Muscle layer of colon (tissue), 2 donors: Measurements from ENCODE around the gene CHRNE.

Source experiments
- H3K27ac ChIP-seq: one replicate; pipeline ENCODE4 v1.7.0; 2013; ENCODE audit warnings: low read depth, mild to moderate bottlenecking, low read length, moderate library complexity
- H3K27me3 ChIP-seq, 2 donors: one replicate each; pipeline ENCODE4 v1.7.0; 2013; ENCODE audit warnings: low read length in 2 of 2, mild to moderate bottlenecking in 2 of 2; ENCODE audit not compliant: insufficient read depth in 2 of 2, control insufficient read depth in 1 of 2
- H3K36me3 ChIP-seq: one replicate; pipeline ENCODE4 v1.7.0; 2013; ENCODE audit warnings: mild to moderate bottlenecking, low read length; ENCODE audit not compliant: insufficient read depth
- H3K4me1 ChIP-seq: one replicate; pipeline ENCODE4 v1.7.0; 2013; ENCODE audit warnings: mild to moderate bottlenecking, low read length; ENCODE audit not compliant: insufficient read depth
- H3K4me3 ChIP-seq, 2 donors: one replicate each; pipeline ENCODE4 v1.7.0; 2013; ENCODE audit warnings: low read length in 2 of 2, low read depth in 1 of 2, mild to moderate bottlenecking in 1 of 2, moderate library complexity in 1 of 2
- H3K9ac ChIP-seq: one replicate; pipeline ENCODE4 v1.7.0; 2013; ENCODE audit warnings: low read length
- H3K9me3 ChIP-seq: one replicate; pipeline ENCODE4 v1.7.0; 2013; ENCODE audit warnings: mild to moderate bottlenecking, low read length
- donor health status: abdominal sarcoma.
- donor health status: Adenocarcinoma of cecum.

The CHRNE gene

GRCh38 chr17:4903051-4903818 lies at the start of gene CHRNE:
TSS of gene CHRNE (minus strand) at chr17:4903098. CDS start at chr17:4903063, 35 bp downstream.
- Histone ChIP-seq H3K4me1 (peaks cover 11% of the 10 kb centered on the region), H3K9ac (no peak within 1 kb of the TSS), H3K9me3 (no peaks in the 10 kb centered on the region), H3K36me3 (no peaks in the 10 kb centered on the region), H3K27ac (no peak within 1 kb of the TSS), H3K4me3 (no peak within 1 kb of the TSS), H3K27me3 (peaks cover 11 to 35% of the 10 kb centered on the region in 2 donors)

- peaks cover 4% of the 10 kb centered on the region for H3K36me3 ChIP-seq
- H3K27me3 ChIP-seq: no peaks in the 10 kb centered on the region
- no peak overlapping the region for H3K4me3 ChIP-seq
- peaks cover 17% of the 10 kb centered on the region for H3K4me1 ChIP-seq
- no peaks in the 10 kb centered on the region for H3K9me3 ChIP-seq
- no peak overlapping the region for H3K9ac ChIP-seq
- H3K27ac ChIP-seq: peak overlapping the region; percentile 72
These were observed 48.6 kb upstream of the CHRNE start for GRCh38 chr17:4951486-4951885.

GRCh38 chr17:4950746-4951204 lies 47.9 kb upstream of the CHRNE start, which contains the start of gene ENO3:
TSS of gene ENO3 (plus strand) at chr17:4951119. CDS start at chr17:4951830, 711 bp downstream.
- Histone ChIP-seq H3K4me3 (peak within 1 kb of the TSS; percentile 23 to 57), H3K36me3 (peaks cover 10% of the 10 kb centered on the region), H3K9ac (peak within 1 kb of the TSS; percentile 21), H3K27ac (peak within 1 kb of the TSS; percentile 72), H3K9me3 (no peaks in the 10 kb centered on the region), H3K27me3 (no peaks in the 10 kb centered on the region), H3K4me1 (peaks cover 24% of the 10 kb centered on the region)

DNA sequence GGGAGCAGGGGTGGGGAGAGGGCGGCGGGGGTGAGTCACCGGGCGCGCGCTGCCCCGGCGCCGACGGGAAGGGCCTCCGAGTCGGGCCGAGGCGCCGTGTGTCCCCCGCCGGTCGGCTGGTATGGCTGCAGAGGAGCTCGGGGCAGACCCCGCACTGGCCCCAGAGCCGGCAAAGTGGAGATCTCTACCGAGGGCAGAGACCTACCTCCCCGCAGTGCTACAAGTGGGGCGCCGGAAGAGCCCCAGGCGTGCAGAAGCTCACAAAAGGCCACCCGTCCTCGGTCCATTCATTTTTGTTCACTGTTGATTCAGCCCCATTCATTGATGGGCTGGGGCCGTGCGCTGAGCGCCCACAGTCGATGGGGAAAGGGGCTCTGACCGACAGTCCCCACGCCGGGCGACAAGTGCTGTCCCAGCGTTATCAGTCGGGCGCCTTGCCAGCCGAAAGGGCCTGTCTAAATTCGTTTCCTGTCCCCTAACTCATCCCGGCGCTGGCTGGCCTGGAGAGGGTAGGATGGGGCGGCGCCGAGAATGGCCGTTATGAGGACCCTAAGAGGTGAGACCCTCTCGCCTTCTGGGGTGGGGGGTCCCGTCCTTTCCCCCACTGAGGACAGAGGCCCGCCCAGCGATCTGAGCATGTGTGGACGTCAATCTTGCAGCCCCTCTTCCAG lies 47.3 kb upstream of the CHRNE start:
- H3K4me3 ChIP-seq: peak overlapping the region; percentile 23 to 57
- H3K27me3 ChIP-seq: no peaks in the 10 kb centered on the region
- peaks cover 16% of the 10 kb centered on the region for H3K36me3 ChIP-seq
- H3K27ac ChIP-seq: peak overlapping the region; percentile 72
- no peaks in the 10 kb centered on the region for H3K9me3 ChIP-seq
- H3K9ac ChIP-seq: peak overlapping the region; percentile 21
- H3K4me1 ChIP-seq: peaks cover 29% of the 10 kb centered on the region

DNA sequence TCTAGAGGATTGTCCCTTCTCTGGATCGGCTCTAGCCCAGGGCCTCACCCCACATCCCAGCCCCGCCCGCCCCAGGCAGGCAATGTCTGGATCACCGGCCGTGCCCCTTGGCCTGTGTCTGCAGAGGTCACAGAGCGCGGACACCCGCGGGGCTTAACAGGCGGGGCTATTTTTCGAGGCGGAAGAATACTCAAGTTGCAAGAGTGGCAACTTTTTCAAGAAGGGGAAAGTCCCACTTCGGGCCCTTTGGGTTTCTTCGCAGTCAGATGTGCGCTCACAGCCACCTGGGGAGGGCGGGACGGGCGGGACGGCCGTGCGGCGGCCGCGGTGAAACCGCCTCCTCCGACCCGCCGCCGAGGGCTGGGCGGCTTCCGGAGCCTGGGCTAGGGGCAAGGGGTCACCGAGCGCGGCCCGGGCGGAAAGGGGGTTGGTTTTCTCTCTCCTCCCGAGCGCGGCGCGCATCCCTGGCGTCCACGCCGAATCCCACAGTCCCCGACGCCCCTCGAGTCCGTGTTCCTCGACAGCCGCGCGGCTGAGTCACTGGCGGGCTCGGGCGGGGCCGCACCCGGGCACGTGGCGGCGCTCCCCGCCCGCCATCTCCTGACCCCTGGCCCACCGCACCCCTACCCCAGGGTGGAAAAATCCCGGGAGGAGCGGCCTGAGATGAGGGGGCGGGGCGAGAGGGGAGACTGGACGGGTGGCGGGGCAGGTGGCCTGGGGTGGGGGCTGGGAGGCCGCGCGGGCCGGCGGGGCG lies 46.6 kb upstream of the CHRNE start:
- H3K4me3 ChIP-seq: peak overlapping the region; percentile 72 to 95
- H3K36me3 ChIP-seq: peaks cover 23% of the 10 kb centered on the region
- H3K4me1 ChIP-seq: peaks cover 37% of the 10 kb centered on the region
- H3K9me3 ChIP-seq: no peaks in the 10 kb centered on the region
- H3K9ac ChIP-seq: peak overlapping the region; percentile 53
- peak overlapping the region; percentile 98 for H3K27ac ChIP-seq
- H3K27me3 ChIP-seq: no peaks in the 10 kb centered on the region

- no peaks in the 10 kb centered on the region for H3K9me3 ChIP-seq
- H3K27me3 ChIP-seq: no peaks in the 10 kb centered on the region
- H3K4me1 ChIP-seq: peaks cover 42% of the 10 kb centered on the region
- peak overlapping the region; percentile 72 to 95 for H3K4me3 ChIP-seq
- peak overlapping the region; percentile 53 for H3K9ac ChIP-seq
- H3K36me3 ChIP-seq: peaks cover 29% of the 10 kb centered on the region
- H3K27ac ChIP-seq: peak overlapping the region; percentile 98
These were observed 46.0 kb upstream of the CHRNE start for GRCh38 chr17:4948931-4949320.

- H3K9me3 ChIP-seq: no peaks in the 10 kb centered on the region
- no peaks in the 10 kb centered on the region for H3K27me3 ChIP-seq
- peaks cover 35% of the 10 kb centered on the region for H3K36me3 ChIP-seq
- peak within 1 kb of the TSS; percentile 86 for H3K9ac ChIP-seq
- peak within 1 kb of the TSS; percentile 100 for H3K27ac ChIP-seq
- peaks cover 48% of the 10 kb centered on the region for H3K4me1 ChIP-seq
- peak within 1 kb of the TSS; percentile 72 to 95 for H3K4me3 ChIP-seq
These were observed 45.5 kb upstream of the CHRNE start, which contains the start of gene PFN1 for GRCh38 chr17:4948166-4948930. TSS of gene PFN1 (minus strand) at chr17:4948530. CDS start at chr17:4948394, 136 bp downstream.

GRCh38 chr17:4947411-4948165 lies 44.7 kb upstream of the CHRNE start:
- Histone ChIP-seq H3K9me3 (no peaks in the 10 kb centered on the region), H3K27me3 (no peaks in the 10 kb centered on the region), H3K36me3 (peaks cover 42% of the 10 kb centered on the region), H3K9ac (peak overlapping the region; percentile 86), H3K4me1 (peaks cover 52% of the 10 kb centered on the region), H3K27ac (peak overlapping the region; percentile 100), H3K4me3 (peak overlapping the region; percentile 72 to 95)

GRCh38 chr17:4947010-4947410 lies 44.1 kb upstream of the CHRNE start:
- Histone ChIP-seq H3K4me3 (peak overlapping the region; percentile 37 to 72), H3K4me1 (peaks cover 57% of the 10 kb centered on the region), H3K9ac (peak overlapping the region; percentile 86), H3K36me3 (peaks cover 48% of the 10 kb centered on the region), H3K27ac (peak overlapping the region; percentile 88), H3K27me3 (no peaks in the 10 kb centered on the region), H3K9me3 (no peaks in the 10 kb centered on the region)

- H3K27ac ChIP-seq: peak overlapping the region; percentile 88
These were observed 43.5 kb upstream of the CHRNE start for GRCh38 chr17:4946312-4946976.

More at GRCh38 chr17:4946312-4946976, 43.5 kb upstream of the CHRNE start:
- H3K9me3 ChIP-seq: no peaks in the 10 kb centered on the region
- no peaks in the 10 kb centered on the region for H3K27me3 ChIP-seq
- H3K4me3 ChIP-seq: peak overlapping the region; percentile 37 to 72
- H3K9ac ChIP-seq: peak overlapping the region; percentile 86
- peaks cover 63% of the 10 kb centered on the region for H3K4me1 ChIP-seq
- peaks cover 48% of the 10 kb centered on the region for H3K36me3 ChIP-seq
